ENCODE results near the gene S100A12.
"Not testable (repeated sequence)": the region's sequence is repeated elsewhere in the genome, so short reads cannot be mapped to it uniquely, and the experiment has no call there.

Gene S100A12

GRCh38 chr1:153405825-153406599 lies 30.6 kb upstream of the S100A12 start:
- DNase-seq; H3K36me3 ChIP-seq (ENCODE audit: control insufficient read depth, insufficient read depth, low read length); H3K27ac ChIP-seq (ENCODE audit: insufficient read depth, low read length, poor library complexity, severe bottlenecking); H3K9me3 ChIP-seq (ENCODE audit: control insufficient read depth, low read length); H3K4me3 ChIP-seq (ENCODE audit: insufficient read depth, low read depth, low read length, poor library complexity, severe bottlenecking); H3K27me3 ChIP-seq (replicated peaks; ENCODE audit: control insufficient read depth, insufficient read depth, low read length, poor library complexity, severe bottlenecking); H3K4me1 ChIP-seq (ENCODE audit: control insufficient read depth, insufficient read depth, low read length, poor library complexity, severe bottlenecking): not testable (repeated sequence)

- DNase-seq: peak; percentile 10 to 39 (median 19)
- H3K27me3 ChIP-seq (replicated peaks; ENCODE audit: control insufficient read depth, insufficient read depth, low read length, poor library complexity, severe bottlenecking): no peaks in the 10 kb centered on the region
- no peak overlapping the region for H3K4me3 ChIP-seq (ENCODE audit: insufficient read depth, low read depth, low read length, poor library complexity, severe bottlenecking)
- no peaks in the 10 kb centered on the region for H3K36me3 ChIP-seq (ENCODE audit: control insufficient read depth, insufficient read depth, low read length)
- H3K27ac ChIP-seq (ENCODE audit: insufficient read depth, low read length, poor library complexity, severe bottlenecking): no peak overlapping the region
- H3K9me3 ChIP-seq (ENCODE audit: control insufficient read depth, low read length): no peaks in the 10 kb centered on the region
- H3K4me1 ChIP-seq (ENCODE audit: control insufficient read depth, insufficient read depth, low read length, poor library complexity, severe bottlenecking): no peaks in the 10 kb centered on the region
Observed at GRCh38 chr1:153404768-153405167, 29.3 kb upstream of the S100A12 start.

- Histone ChIP-seq H3K27me3 (replicated peaks; ENCODE audit: control insufficient read depth, insufficient read depth, low read length, poor library complexity, severe bottlenecking) (no peaks in the 10 kb centered on the region), H3K9me3 (ENCODE audit: control insufficient read depth, low read length) (no peaks in the 10 kb centered on the region), H3K27ac (ENCODE audit: insufficient read depth, low read length, poor library complexity, severe bottlenecking) (no peak overlapping the region), H3K4me1 (ENCODE audit: control insufficient read depth, insufficient read depth, low read length, poor library complexity, severe bottlenecking) (no peaks in the 10 kb centered on the region), H3K4me3 (ENCODE audit: insufficient read depth, low read depth, low read length, poor library complexity, severe bottlenecking) (no peak overlapping the region), H3K36me3 (ENCODE audit: control insufficient read depth, insufficient read depth, low read length) (no peaks in the 10 kb centered on the region)
- DNase-seq: no peak
Observed at GRCh38 chr1:153404086-153404635, 28.7 kb upstream of the S100A12 start.

GRCh38 chr1:153403421-153404085 lies 28.1 kb upstream of the S100A12 start:
- no peak for DNase-seq
- no peaks in the 10 kb centered on the region for H3K36me3 ChIP-seq (ENCODE audit: control insufficient read depth, insufficient read depth, low read length)
- no peak overlapping the region for H3K27ac ChIP-seq (ENCODE audit: insufficient read depth, low read length, poor library complexity, severe bottlenecking)
- no peaks in the 10 kb centered on the region for H3K27me3 ChIP-seq (replicated peaks; ENCODE audit: control insufficient read depth, insufficient read depth, low read length, poor library complexity, severe bottlenecking)
- no peak overlapping the region for H3K4me3 ChIP-seq (ENCODE audit: insufficient read depth, low read depth, low read length, poor library complexity, severe bottlenecking)
- H3K9me3 ChIP-seq (ENCODE audit: control insufficient read depth, low read length): no peaks in the 10 kb centered on the region
- H3K4me1 ChIP-seq (ENCODE audit: control insufficient read depth, insufficient read depth, low read length, poor library complexity, severe bottlenecking): no peaks in the 10 kb centered on the region

GRCh38 chr1:153402226-153402625 lies 26.8 kb upstream of the S100A12 start:
- Histone ChIP-seq H3K4me3 (ENCODE audit: insufficient read depth, low read depth, low read length, poor library complexity, severe bottlenecking) (no peak overlapping the region), H3K36me3 (ENCODE audit: control insufficient read depth, insufficient read depth, low read length) (no peaks in the 10 kb centered on the region), H3K9me3 (ENCODE audit: control insufficient read depth, low read length) (no peaks in the 10 kb centered on the region), H3K27me3 (replicated peaks; ENCODE audit: control insufficient read depth, insufficient read depth, low read length, poor library complexity, severe bottlenecking) (no peaks in the 10 kb centered on the region), H3K27ac (ENCODE audit: insufficient read depth, low read length, poor library complexity, severe bottlenecking) (no peak overlapping the region), H3K4me1 (ENCODE audit: control insufficient read depth, insufficient read depth, low read length, poor library complexity, severe bottlenecking) (no peaks in the 10 kb centered on the region)
- no peak for DNase-seq

- Histone ChIP-seq H3K36me3 (ENCODE audit: control insufficient read depth, insufficient read depth, low read length) (no peaks in the 10 kb centered on the region), H3K4me3 (ENCODE audit: insufficient read depth, low read depth, low read length, poor library complexity, severe bottlenecking) (no peak overlapping the region), H3K27me3 (replicated peaks; ENCODE audit: control insufficient read depth, insufficient read depth, low read length, poor library complexity, severe bottlenecking) (no peaks in the 10 kb centered on the region), H3K9me3 (ENCODE audit: control insufficient read depth, low read length) (no peaks in the 10 kb centered on the region), H3K4me1 (ENCODE audit: control insufficient read depth, insufficient read depth, low read length, poor library complexity, severe bottlenecking) (no peaks in the 10 kb centered on the region), H3K27ac (ENCODE audit: insufficient read depth, low read length, poor library complexity, severe bottlenecking) (no peak overlapping the region)
- no peak for DNase-seq
Observed at GRCh38 chr1:153401461-153401860, 26.0 kb upstream of the S100A12 start.

- H3K4me1 ChIP-seq (ENCODE audit: control insufficient read depth, insufficient read depth, low read length, poor library complexity, severe bottlenecking): no peaks in the 10 kb centered on the region
- DNase-seq: no peak
- H3K36me3 ChIP-seq (ENCODE audit: control insufficient read depth, insufficient read depth, low read length): no peaks in the 10 kb centered on the region
- no peak overlapping the region for H3K27ac ChIP-seq (ENCODE audit: insufficient read depth, low read length, poor library complexity, severe bottlenecking)
- H3K27me3 ChIP-seq (replicated peaks; ENCODE audit: control insufficient read depth, insufficient read depth, low read length, poor library complexity, severe bottlenecking): no peaks in the 10 kb centered on the region
- H3K9me3 ChIP-seq (ENCODE audit: control insufficient read depth, low read length): no peaks in the 10 kb centered on the region
- H3K4me3 ChIP-seq (ENCODE audit: insufficient read depth, low read depth, low read length, poor library complexity, severe bottlenecking): no peak overlapping the region
Observed at GRCh38 chr1:153400244-153400643, 24.8 kb upstream of the S100A12 start.

GRCh38 chr1:153399401-153400055 lies 24.1 kb upstream of the S100A12 start:
- H3K4me3 ChIP-seq (ENCODE audit: insufficient read depth, low read depth, low read length, poor library complexity, severe bottlenecking): no peak overlapping the region
- H3K27ac ChIP-seq (ENCODE audit: insufficient read depth, low read length, poor library complexity, severe bottlenecking): no peak overlapping the region
- no peak for DNase-seq
- no peaks in the 10 kb centered on the region for H3K4me1 ChIP-seq (ENCODE audit: control insufficient read depth, insufficient read depth, low read length, poor library complexity, severe bottlenecking)
- no peaks in the 10 kb centered on the region for H3K27me3 ChIP-seq (replicated peaks; ENCODE audit: control insufficient read depth, insufficient read depth, low read length, poor library complexity, severe bottlenecking)
- H3K9me3 ChIP-seq (ENCODE audit: control insufficient read depth, low read length): no peaks in the 10 kb centered on the region
- H3K36me3 ChIP-seq (ENCODE audit: control insufficient read depth, insufficient read depth, low read length): no peaks in the 10 kb centered on the region

GRCh38 chr1:153397924-153398651 lies 22.7 kb upstream of the S100A12 start:
- Histone ChIP-seq H3K27ac (ENCODE audit: insufficient read depth, low read length, poor library complexity, severe bottlenecking) (no peak overlapping the region), H3K9me3 (ENCODE audit: control insufficient read depth, low read length) (no peaks in the 10 kb centered on the region), H3K4me3 (ENCODE audit: insufficient read depth, low read depth, low read length, poor library complexity, severe bottlenecking) (no peak overlapping the region), H3K27me3 (replicated peaks; ENCODE audit: control insufficient read depth, insufficient read depth, low read length, poor library complexity, severe bottlenecking) (no peaks in the 10 kb centered on the region), H3K4me1 (ENCODE audit: control insufficient read depth, insufficient read depth, low read length, poor library complexity, severe bottlenecking) (no peaks in the 10 kb centered on the region), H3K36me3 (ENCODE audit: control insufficient read depth, insufficient read depth, low read length) (no peaks in the 10 kb centered on the region)
- DNase-seq: no peak

Measured in effector memory CD4-positive, alpha-beta T cell (primary cell).